ENCODE data around the gene NHSL2. TPM values are rescaled to one million over a fixed set of nuclear protein-coding genes. Genes with fewer than 3 reads are reported as not detected.

The NHSL2 gene
- total RNA-seq, 1 experiment from 2014 or later, result 0.02 TPM

GRCh38 chrX:72182924-72183323 lies 272.3 kb downstream of the NHSL2 start:
- Histone ChIP-seq H3K36me3 (peaks cover 2% of the 10 kb centered on the region; the same call in 1 of the 2 replicates), H3K27ac (no peak overlapping the region), H3K4me3 (peak overlapping the region; percentile 78), H3K27me3 (no peaks in the 10 kb centered on the region), H3K4me1 (no peaks in the 10 kb centered on the region), H3K9me3 (replicated peaks) (no peaks in the 10 kb centered on the region)
- no peak for DNase-seq

GRCh38 chrX:72201836-72202536 lies 291.3 kb downstream of the NHSL2 start:
- Histone ChIP-seq H3K4me1 (no peaks in the 10 kb centered on the region), H3K27ac (no peak overlapping the region), H3K4me3 (no peak overlapping the region), H3K27me3 (no peaks in the 10 kb centered on the region), H3K9me3 (replicated peaks) (no peaks in the 10 kb centered on the region), H3K36me3 (peaks cover 39% of the 10 kb centered on the region)
- DNase-seq, result no peak

Other genes with a start within 250 kb of the NHSL2 start
- gene CXorf49, start 192.6 kb upstream of the NHSL2 start, total RNA-seq (2014; rRNA removed; shearing (Covaris generic)), result not detected in 2 replicates
- gene CXorf49B, start 147.5 kb upstream of the NHSL2 start, total RNA-seq (2014; rRNA removed; shearing (Covaris generic)), result not detected in 2 replicates
- gene RTL5, start 221.1 kb downstream of the NHSL2 start, total RNA-seq (2014; rRNA removed; shearing (Covaris generic)), result 0.18 and 0.20 TPM in 2 replicates